Mesodermal cell (in vitro differentiated cells): ENCODE results near the gene LARGE1.
"Not testable (repeated sequence)": the region's sequence is repeated elsewhere in the genome, so short reads cannot be mapped to it uniquely, and the experiment has no call there.

Experiments
- H3K27ac ChIP-seq: 2 replicates; pipeline ENCODE4 v1.7.0; 2013; ENCODE audit warnings: mild to moderate bottlenecking, low read depth, low read length, moderate library complexity; ENCODE audit not compliant: severe bottlenecking
- H3K36me3 ChIP-seq: 2 replicates; pipeline ENCODE4 v1.7.1; 2013; ENCODE audit warnings: mild to moderate bottlenecking, low read length, moderate library complexity; ENCODE audit not compliant: control insufficient read depth, insufficient read depth
- H3K4me1 ChIP-seq: one replicate; pipeline ENCODE4 v1.7.1; 2013; ENCODE audit warnings: mild to moderate bottlenecking, low read length; ENCODE audit not compliant: insufficient read depth, control insufficient read depth, poor library complexity, severe bottlenecking
- H3K4me3 ChIP-seq: 2 replicates; pipeline ENCODE4 v1.7.0; 2013; ENCODE audit warnings: low read length, control low read depth, mild to moderate bottlenecking; ENCODE audit not compliant: insufficient read depth, poor library complexity, severe bottlenecking; ENCODE audit errors: extremely low read depth
- H3K9me3 ChIP-seq: 2 replicates; pipeline ENCODE4 v1.7.1; 2013; ENCODE audit warnings: mild to moderate bottlenecking, low read length, moderate library complexity; ENCODE audit not compliant: control insufficient read depth
- WGBS, 2 experiments: methylation state at CpG; one replicate each; pipeline ENCODE4 v1.1.5; 2013; ENCODE audit warnings: missing lambda C conversion rate in 2 of 2; ENCODE audit not compliant: insufficient coverage in 2 of 2; 5-methylcytosine and 5-hydroxymethylcytosine counted together

The LARGE1 gene

GRCh38 chr22:33465554-33465953, 454.7 kb downstream of the LARGE1 start:
- no peak overlapping the region for H3K27ac ChIP-seq
- H3K4me1 ChIP-seq: no peaks in the 10 kb centered on the region
- peaks cover 3% of the 10 kb centered on the region for H3K36me3 ChIP-seq
- H3K9me3 ChIP-seq: peaks cover 9% of the 10 kb centered on the region
- WGBS, 2 experiments: 87 to 89% methylated on average over 4 to 5 of the region's 5 CpGs
- H3K4me3 ChIP-seq: no peak overlapping the region

- H3K36me3 ChIP-seq: peaks cover 3% of the 10 kb centered on the region
- H3K4me3 ChIP-seq: no peak overlapping the region
- no peak overlapping the region for H3K27ac ChIP-seq
- 89% methylated on average over 1 to 2 of the region's 2 CpGs for WGBS, 2 experiments
- H3K9me3 ChIP-seq: peaks cover 9% of the 10 kb centered on the region
- no peaks in the 10 kb centered on the region for H3K4me1 ChIP-seq
Observed at GRCh38 chr22:33464698-33465097, 455.6 kb downstream of the LARGE1 start.

GRCh38 chr22:33461698-33462434, 458.4 kb downstream of the LARGE1 start:
- Histone ChIP-seq H3K9me3 (peaks cover 9% of the 10 kb centered on the region), H3K36me3 (no peaks in the 10 kb centered on the region), H3K4me3 (no peak overlapping the region), H3K4me1 (no peaks in the 10 kb centered on the region), H3K27ac (no peak overlapping the region)
- no CpG with 5 or more reads among the region's 2 CpGs for WGBS, 2 experiments

- not testable (repeated sequence) for H3K9me3 ChIP-seq, H3K4me3 ChIP-seq, H3K4me1 ChIP-seq, H3K36me3 ChIP-seq, H3K27ac ChIP-seq
- WGBS, 2 experiments: no CpG with 5 or more reads among the region's 1 CpG
Observed at GRCh38 chr22:33461245-33461644, 459.0 kb downstream of the LARGE1 start.

- H3K4me3 ChIP-seq: no peak overlapping the region
- no peaks in the 10 kb centered on the region for H3K4me1 ChIP-seq
- no peaks in the 10 kb centered on the region for H3K36me3 ChIP-seq
- WGBS, 2 experiments: 79 to 81% methylated on average over 4 to 5 of the region's 6 CpGs
- no peak overlapping the region for H3K27ac ChIP-seq
- peaks cover 9% of the 10 kb centered on the region for H3K9me3 ChIP-seq
Observed at GRCh38 chr22:33459137-33459536, 461.1 kb downstream of the LARGE1 start.

- no peaks in the 10 kb centered on the region for H3K9me3 ChIP-seq
- 88 to 100% methylated on average over 1 of the region's 1 CpG for WGBS, 2 experiments
- no peak overlapping the region for H3K4me3 ChIP-seq
- H3K27ac ChIP-seq: no peak overlapping the region
- H3K36me3 ChIP-seq: no peaks in the 10 kb centered on the region
- H3K4me1 ChIP-seq: no peaks in the 10 kb centered on the region
Observed at GRCh38 chr22:33456511-33456910, 463.8 kb downstream of the LARGE1 start.

GRCh38 chr22:33455036-33455435, 465.2 kb downstream of the LARGE1 start:
- no peaks in the 10 kb centered on the region for H3K36me3 ChIP-seq
- 71 to 100% methylated on average over 1 of the region's 1 CpG for WGBS, 2 experiments

GRCh38 chr22:33451866-33452469, 468.3 kb downstream of the LARGE1 start:
- H3K27ac ChIP-seq: no peak overlapping the region
- no peaks in the 10 kb centered on the region for H3K36me3 ChIP-seq
- H3K4me3 ChIP-seq: no peak overlapping the region
- H3K4me1 ChIP-seq: no peaks in the 10 kb centered on the region
- H3K9me3 ChIP-seq: no peaks in the 10 kb centered on the region
- WGBS, 2 experiments: 68 to 72% methylated on average over 2 to 6 of the region's 6 CpGs

More at GRCh38 chr22:33455036-33455435, 465.2 kb downstream of the LARGE1 start:
- Histone ChIP-seq H3K27ac (no peak overlapping the region), H3K4me3 (no peak overlapping the region), H3K9me3 (no peaks in the 10 kb centered on the region), H3K4me1 (no peaks in the 10 kb centered on the region)

GRCh38 chr22:33450756-33451155, 469.5 kb downstream of the LARGE1 start:
- WGBS, 2 experiments: 84 to 100% methylated on average over 2 to 4 of the region's 6 CpGs
- Histone ChIP-seq H3K4me1 (no peaks in the 10 kb centered on the region), H3K9me3 (no peaks in the 10 kb centered on the region), H3K4me3 (no peak overlapping the region), H3K27ac (no peak overlapping the region), H3K36me3 (no peaks in the 10 kb centered on the region)

- Histone ChIP-seq H3K27ac (no peak overlapping the region), H3K9me3 (no peaks in the 10 kb centered on the region), H3K4me3 (no peak overlapping the region), H3K36me3 (no peaks in the 10 kb centered on the region), H3K4me1 (no peaks in the 10 kb centered on the region)
- 91 to 100% methylated on average over 3 to 5 of the region's 5 CpGs for WGBS, 2 experiments
Observed at GRCh38 chr22:33447733-33448132, 472.5 kb downstream of the LARGE1 start.

GRCh38 chr22:33443683-33444082, 476.6 kb downstream of the LARGE1 start:
- WGBS, 2 experiments: 87 to 100% methylated on average over 3 to 4 of the region's 6 CpGs
- no peaks in the 10 kb centered on the region for H3K9me3 ChIP-seq
- no peaks in the 10 kb centered on the region for H3K4me1 ChIP-seq
- no peaks in the 10 kb centered on the region for H3K36me3 ChIP-seq
- H3K4me3 ChIP-seq: no peak overlapping the region
- no peak overlapping the region for H3K27ac ChIP-seq
